ENCODE results near the gene BSX.
A peak's percentile ranks its signal among the peaks of the same experiment; 100 is the strongest.

BSX gene

GRCh38 chr11:122995526-122995925 lies 13.9 kb upstream of the BSX start:
- Histone ChIP-seq H3K27ac (no peak overlapping the region), H3K4me3 (no peak overlapping the region), H3K9ac (ENCODE audit: insufficient read length) (no peak overlapping the region), H3K36me3 (ENCODE audit: insufficient read depth, low read length) (no peaks in the 10 kb centered on the region), H3K9me3 (ENCODE audit: low read depth, low read length) (no peaks in the 10 kb centered on the region)
- TF ChIP-seq EZH2 (IDR thresholded peaks at IDR 0.05), result no peak
- no peak for TF ChIP-seq FOXP2 (optimal IDR thresholded peaks at IDR 0.05; ENCODE audit: control extremely low read depth, extremely low read length, insufficient read depth)
- no peak for TF ChIP-seq POLR2AphosphoS5 (IDR thresholded peaks at IDR 0.05; ENCODE audit: borderline replicate concordance, low read depth, low read length)
- DNase-seq (ENCODE audit: low read depth, low spot score), result no peak

- H3K27ac ChIP-seq, result no peak overlapping the region
- no peaks in the 10 kb centered on the region for H3K36me3 ChIP-seq (ENCODE audit: insufficient read depth, low read length)
- no peak overlapping the region for H3K9ac ChIP-seq (ENCODE audit: insufficient read length)
- H3K4me3 ChIP-seq, result peak overlapping the region; percentile 82
- H3K9me3 ChIP-seq (ENCODE audit: low read depth, low read length), result no peaks in the 10 kb centered on the region
- TF ChIP-seq POLR2AphosphoS5 (IDR thresholded peaks at IDR 0.05; ENCODE audit: borderline replicate concordance, low read depth, low read length) (no peak), FOXP2 (optimal IDR thresholded peaks at IDR 0.05; ENCODE audit: control extremely low read depth, extremely low read length, insufficient read depth) (no peak), EZH2 (IDR thresholded peaks at IDR 0.05) (no peak)
- no peak for DNase-seq (ENCODE audit: low read depth, low spot score)
These were observed 2.8 kb upstream of the BSX start for GRCh38 chr11:122984186-122985011.

- no peak overlapping the region for H3K9ac ChIP-seq (ENCODE audit: insufficient read length)
- no peaks in the 10 kb centered on the region for H3K9me3 ChIP-seq (ENCODE audit: low read depth, low read length)
- DNase-seq (ENCODE audit: low read depth, low spot score), result no peak
- TF ChIP-seq POLR2AphosphoS5 (IDR thresholded peaks at IDR 0.05; ENCODE audit: borderline replicate concordance, low read depth, low read length), result no peak
- no peak for TF ChIP-seq EZH2 (IDR thresholded peaks at IDR 0.05)
- TF ChIP-seq FOXP2 (optimal IDR thresholded peaks at IDR 0.05; ENCODE audit: control extremely low read depth, extremely low read length, insufficient read depth), result no peak
- peak overlapping the region; percentile 82 for H3K4me3 ChIP-seq
- no peak overlapping the region for H3K27ac ChIP-seq
- no peaks in the 10 kb centered on the region for H3K36me3 ChIP-seq (ENCODE audit: insufficient read depth, low read length)
These were observed 2.0 kb upstream of the BSX start for GRCh38 chr11:122983438-122984185.

- no peak for DNase-seq (ENCODE audit: low read depth, low spot score)
These were observed 1.6 kb downstream of the BSX start for GRCh38 chr11:122979815-122980595.

GRCh38 chr11:122979103-122979814 lies 2.4 kb downstream of the BSX start:
- no peak overlapping the region for H3K27ac ChIP-seq
- no peak overlapping the region for H3K4me3 ChIP-seq
- no peaks in the 10 kb centered on the region for H3K9me3 ChIP-seq (ENCODE audit: low read depth, low read length)
- no peaks in the 10 kb centered on the region for H3K36me3 ChIP-seq (ENCODE audit: insufficient read depth, low read length)
- DNase-seq (ENCODE audit: low read depth, low spot score), result no peak
- no peak overlapping the region for H3K9ac ChIP-seq (ENCODE audit: insufficient read length)
- no peak for TF ChIP-seq EZH2 (IDR thresholded peaks at IDR 0.05)
- TF ChIP-seq POLR2AphosphoS5 (IDR thresholded peaks at IDR 0.05; ENCODE audit: borderline replicate concordance, low read depth, low read length), result no peak
- TF ChIP-seq FOXP2 (optimal IDR thresholded peaks at IDR 0.05; ENCODE audit: control extremely low read depth, extremely low read length, insufficient read depth), result no peak

More at GRCh38 chr11:122979815-122980595, 1.6 kb downstream of the BSX start:
- H3K9me3 ChIP-seq (ENCODE audit: low read depth, low read length), result no peaks in the 10 kb centered on the region
- no peak overlapping the region for H3K4me3 ChIP-seq
- no peak overlapping the region for H3K9ac ChIP-seq (ENCODE audit: insufficient read length)
- no peak overlapping the region for H3K27ac ChIP-seq
- no peaks in the 10 kb centered on the region for H3K36me3 ChIP-seq (ENCODE audit: insufficient read depth, low read length)
- TF ChIP-seq POLR2AphosphoS5 (IDR thresholded peaks at IDR 0.05; ENCODE audit: borderline replicate concordance, low read depth, low read length) (no peak), FOXP2 (optimal IDR thresholded peaks at IDR 0.05; ENCODE audit: control extremely low read depth, extremely low read length, insufficient read depth) (no peak)

- no peak for DNase-seq (ENCODE audit: low read depth, low spot score)
- H3K9me3 ChIP-seq (ENCODE audit: low read depth, low read length), result no peaks in the 10 kb centered on the region
These were observed 3.4 kb downstream of the BSX start for GRCh38 chr11:122978299-122978620.

GRCh38 chr11:122977470-122978298 lies 4.0 kb downstream of the BSX start:
- H3K36me3 ChIP-seq (ENCODE audit: insufficient read depth, low read length), result no peaks in the 10 kb centered on the region
- peak overlapping the region; percentile 79 for H3K27ac ChIP-seq
- H3K9ac ChIP-seq (ENCODE audit: insufficient read length), result peak overlapping the region; percentile 58
- DNase-seq (ENCODE audit: low read depth, low spot score), result no peak
- peak overlapping the region; percentile 88 for H3K4me3 ChIP-seq
- TF ChIP-seq POLR2AphosphoS5 (IDR thresholded peaks at IDR 0.05; ENCODE audit: borderline replicate concordance, low read depth, low read length) (no peak), FOXP2 (optimal IDR thresholded peaks at IDR 0.05; ENCODE audit: control extremely low read depth, extremely low read length, insufficient read depth) (no peak), EZH2 (IDR thresholded peaks at IDR 0.05) (no peak)
- no peaks in the 10 kb centered on the region for H3K9me3 ChIP-seq (ENCODE audit: low read depth, low read length)

More at GRCh38 chr11:122978299-122978620, 3.4 kb downstream of the BSX start:
- no peak overlapping the region for H3K4me3 ChIP-seq
- H3K27ac ChIP-seq, result no peak overlapping the region
- TF ChIP-seq FOXP2 (optimal IDR thresholded peaks at IDR 0.05; ENCODE audit: control extremely low read depth, extremely low read length, insufficient read depth), result no peak
- TF ChIP-seq POLR2AphosphoS5 (IDR thresholded peaks at IDR 0.05; ENCODE audit: borderline replicate concordance, low read depth, low read length), result no peak
- TF ChIP-seq EZH2 (IDR thresholded peaks at IDR 0.05), result no peak
- H3K9ac ChIP-seq (ENCODE audit: insufficient read length), result no peak overlapping the region
- no peaks in the 10 kb centered on the region for H3K36me3 ChIP-seq (ENCODE audit: insufficient read depth, low read length)

Measured in SK-N-MC (cell line).